C4-2B (cell line): Measurements from ENCODE around the gene HEXD.
"Not testable (repeated sequence)": the region's sequence is repeated elsewhere in the genome, so short reads cannot be mapped to it uniquely, and the experiment has no call there.

Experiments used
- CTCF ChIP-seq: fragments of 450-650 bp; conservative IDR thresholded peaks from 2 replicates; pipeline ENCODE4 v1.5.1; 2017; ENCODE audit warnings: mild to moderate bottlenecking
- ZFX ChIP-seq: fragments of 450-650 bp; IDR thresholded peaks from 2 replicates; pipeline ENCODE4 v1.6.1; 2017

GRCh38 chr17:82459936-82460335 is 41.8 kb downstream of the HEXD start:
- TF ChIP-seq CTCF, ZFX: not testable (repeated sequence)
